ENCODE results near the gene A1CF.

GRCh38 chr10:50892467-50892866 lies 7.0 kb upstream of the A1CF start:
- no peak for TF ChIP-seq CTCF (conservative IDR thresholded peaks at IDR 0.05 in 1 of 2, IDR thresholded peaks at IDR 0.05 in 1 of 2; ENCODE audit: extremely low read depth in 1 of 2, insufficient read depth in 1 of 2, low read depth in 1 of 2, low read length in 2 of 2)
- TF ChIP-seq EZH2 (IDR thresholded peaks at IDR 0.05; ENCODE audit: borderline replicate concordance, low read length) = no peak
